ENCODE data around the gene STMN1. TPM values are rescaled to one million over a fixed set of nuclear protein-coding genes. Genes with fewer than 3 reads are reported as not detected.

The STMN1 gene
- total RNA-seq, 1 donor from 2014 or later, result 531 TPM

DNA sequence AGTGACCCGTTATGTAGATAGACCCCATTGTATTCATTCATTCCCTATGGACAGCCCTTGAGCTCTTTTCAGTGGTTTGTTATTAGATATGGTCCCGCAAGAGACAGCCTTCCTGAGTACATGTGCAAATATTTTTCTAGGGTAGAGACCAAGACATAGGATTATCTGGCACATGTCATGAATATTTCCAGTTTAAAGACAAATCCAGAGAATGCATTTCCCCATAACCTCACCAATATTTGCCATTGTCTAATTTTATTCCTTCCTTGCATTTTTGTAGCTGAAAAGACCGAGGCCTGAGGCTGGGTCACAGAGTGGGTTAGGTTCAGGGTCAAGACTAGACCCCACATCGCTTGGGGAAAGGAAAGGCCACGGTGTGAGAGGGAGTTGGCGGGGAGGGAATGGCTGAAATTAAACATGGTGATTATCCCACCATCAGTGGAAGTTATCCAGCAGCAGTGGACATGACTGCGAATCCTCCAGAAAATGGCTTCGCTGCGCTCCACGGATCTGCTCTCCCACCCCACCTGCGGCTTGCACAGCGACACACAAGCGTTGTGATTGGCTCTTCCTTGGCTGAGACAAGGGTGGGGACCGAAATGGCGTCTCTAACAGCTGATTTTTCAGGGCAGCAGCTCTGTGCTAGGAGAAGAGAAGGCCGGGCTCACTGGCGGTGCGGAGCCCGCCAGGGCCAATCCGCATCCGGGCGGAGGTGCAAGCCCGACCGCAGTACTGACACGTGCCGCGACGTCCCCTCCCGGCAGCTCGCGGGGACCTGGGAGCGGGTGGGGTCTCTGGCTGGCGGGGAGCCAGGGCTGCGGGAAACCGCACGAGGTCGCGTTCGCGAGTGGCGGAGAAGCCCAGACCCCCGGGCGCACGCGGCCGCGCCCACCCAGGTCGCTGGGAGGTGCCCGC is 16.1 kb upstream of the STMN1 start:
- intact Hi-C loops (cut with micrococcal nuclease), result no loop called here

DNA sequence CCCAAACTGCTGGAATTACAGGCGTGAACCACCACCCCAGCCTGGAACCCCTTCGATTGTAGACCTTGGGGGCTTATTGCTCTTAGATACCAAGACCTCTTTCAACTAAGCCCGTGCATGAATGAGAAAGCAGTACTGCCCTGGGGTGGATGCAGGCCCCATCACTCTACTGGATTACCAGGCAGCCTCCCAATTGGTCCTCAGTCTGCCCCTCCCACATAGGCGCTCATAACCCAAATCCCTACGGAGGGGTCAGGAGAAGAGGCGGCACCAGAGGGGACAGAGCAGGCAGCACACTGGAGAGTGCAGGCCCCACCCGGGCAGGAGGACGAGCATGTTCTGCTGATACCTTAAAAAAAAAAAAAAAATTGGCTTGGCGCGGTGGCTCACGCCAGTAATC is 12.4 kb upstream of the STMN1 start:
- intact Hi-C loops (cut with micrococcal nuclease), result no loop called here

DNA sequence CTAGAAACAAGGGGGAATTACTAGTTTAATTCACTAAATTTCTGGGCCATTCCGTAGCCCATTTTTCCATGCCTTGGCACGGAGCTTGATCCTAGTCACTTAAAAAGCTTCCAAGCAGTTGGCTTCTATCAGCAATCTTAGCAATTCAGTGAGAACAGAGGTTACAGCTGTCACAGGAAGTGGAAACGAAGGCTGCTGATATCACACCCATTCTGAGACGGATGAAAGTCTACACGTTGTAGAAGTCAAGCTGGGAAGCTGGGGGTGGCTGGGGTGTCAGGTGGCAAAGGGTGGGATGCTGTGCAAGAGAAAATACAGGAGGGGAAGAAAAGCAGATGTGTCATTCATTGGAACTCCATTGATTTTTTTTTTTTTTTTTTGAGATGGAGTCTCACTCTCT is 11.8 kb upstream of the STMN1 start:
- intact Hi-C loops (cut with micrococcal nuclease), result no loop called here

DNA sequence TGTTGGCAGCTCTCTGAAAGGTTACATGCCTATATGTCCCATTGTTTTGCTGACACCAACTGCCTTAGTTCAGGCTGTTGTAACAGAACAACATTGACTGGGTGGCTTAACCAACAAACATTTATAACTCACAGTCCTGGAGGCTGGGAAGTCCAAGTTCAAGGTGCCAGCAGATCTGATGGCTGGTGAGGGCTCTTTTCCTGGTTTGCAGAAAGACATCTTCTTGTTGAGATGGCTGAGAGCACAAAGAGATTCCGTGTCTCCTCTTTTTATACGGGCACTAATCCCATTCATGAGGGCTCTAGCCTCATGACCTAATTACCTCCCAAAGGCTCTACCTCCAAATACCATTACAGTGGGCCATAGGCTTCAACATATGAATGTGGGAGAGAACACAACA is 10.2 kb upstream of the STMN1 start:
- intact Hi-C loops (cut with micrococcal nuclease), result no loop called here

DNA sequence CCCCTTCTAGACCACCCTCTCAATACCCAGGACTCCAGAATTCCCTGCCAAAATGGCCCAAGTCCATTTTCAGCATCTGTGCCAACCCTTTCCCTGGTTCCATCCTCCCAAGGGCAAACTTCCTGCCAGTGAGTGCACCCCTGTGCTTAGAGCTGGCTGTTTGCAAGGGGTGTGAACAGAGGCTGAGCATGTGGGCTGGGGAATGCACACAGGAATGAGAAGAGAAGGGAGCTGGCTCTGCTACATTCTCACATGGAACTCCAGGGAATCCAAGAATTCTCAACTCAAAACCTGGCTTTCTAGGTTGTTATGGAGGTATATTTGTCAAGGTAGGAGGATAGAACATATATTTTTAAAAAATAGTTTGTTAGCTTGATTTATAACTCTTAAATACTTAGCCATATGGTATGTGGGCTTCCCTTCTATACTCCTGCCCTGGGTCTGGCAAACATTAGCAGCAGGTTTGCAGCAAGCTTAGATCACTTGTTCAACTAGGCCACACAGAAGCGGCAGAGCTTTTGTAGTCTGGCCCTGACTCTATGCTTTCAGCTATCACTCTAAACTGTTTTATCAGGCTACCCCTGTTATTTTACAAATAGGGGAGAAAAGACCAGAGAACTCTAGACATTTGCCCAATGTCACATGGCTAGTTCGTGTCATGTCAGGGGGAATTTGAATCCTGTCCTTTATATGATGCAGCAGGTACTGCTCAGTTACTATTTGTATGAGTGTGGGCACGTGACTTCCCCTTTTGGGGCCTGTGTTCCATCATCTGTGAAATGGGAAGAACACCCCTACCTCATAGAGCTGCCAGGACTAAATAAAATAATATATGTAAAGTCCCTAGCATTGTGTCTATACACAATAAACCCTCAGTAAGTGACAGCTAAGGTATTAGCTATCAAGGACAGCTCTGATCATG is 8.1 kb upstream of the STMN1 start:
- intact Hi-C loops (cut with micrococcal nuclease), result no loop called here

DNA sequence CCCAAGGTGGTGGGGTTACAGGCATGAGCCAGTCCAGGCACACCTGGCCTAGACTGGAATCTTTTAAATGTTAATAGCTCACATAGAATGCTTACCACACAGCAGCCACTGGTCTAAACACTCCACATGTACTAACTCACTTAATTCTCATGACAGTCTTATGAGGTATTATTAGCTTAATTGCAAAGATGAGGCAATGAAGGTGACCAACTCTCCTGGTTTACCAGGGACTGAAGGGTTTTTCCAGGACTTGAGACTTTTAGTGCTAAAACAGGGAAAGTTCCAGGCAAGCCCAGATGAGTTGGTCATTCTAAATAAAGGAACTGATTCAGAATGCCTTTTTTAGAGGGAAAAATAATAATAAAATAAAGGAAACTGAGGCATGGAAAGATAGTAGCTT is 7.0 kb upstream of the STMN1 start:
- intact Hi-C loops (cut with micrococcal nuclease), result no loop called here

DNA sequence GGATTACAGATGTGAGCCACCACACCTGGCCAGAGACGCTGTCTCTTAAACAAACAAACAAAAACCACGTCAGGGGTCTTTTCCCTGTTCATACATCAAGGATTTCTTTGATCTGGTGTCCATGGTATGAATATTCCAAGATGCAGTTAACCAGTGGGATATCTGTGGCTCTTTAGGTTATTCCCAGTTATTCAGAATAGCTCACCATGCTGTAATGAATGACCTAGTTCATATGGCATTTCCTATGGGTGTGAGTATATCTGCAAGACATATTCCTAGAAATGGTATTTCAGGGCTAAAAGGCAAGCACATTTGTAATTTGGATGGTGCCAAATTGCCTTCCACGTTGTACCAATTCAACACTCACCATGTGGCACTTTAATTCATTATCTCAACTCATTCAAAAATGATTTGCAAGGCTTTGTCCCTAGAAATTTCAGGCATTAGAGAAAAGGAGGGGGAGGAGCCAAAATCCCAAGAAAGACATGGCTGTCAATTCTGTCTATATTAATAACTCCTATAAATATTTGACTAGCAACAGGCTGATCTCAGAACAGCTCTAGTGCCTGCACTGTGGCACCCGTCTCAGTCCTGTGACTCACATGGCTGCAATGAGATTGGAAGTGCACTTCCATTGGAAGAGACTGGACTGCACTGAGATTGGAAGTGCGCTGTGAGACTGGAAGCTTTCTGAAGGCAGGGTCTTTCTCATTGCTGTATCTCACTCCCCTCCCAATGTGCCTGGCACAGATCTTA is 6.0 kb upstream of the STMN1 start:
- intact Hi-C loops (cut with micrococcal nuclease), result no loop called here

DNA sequence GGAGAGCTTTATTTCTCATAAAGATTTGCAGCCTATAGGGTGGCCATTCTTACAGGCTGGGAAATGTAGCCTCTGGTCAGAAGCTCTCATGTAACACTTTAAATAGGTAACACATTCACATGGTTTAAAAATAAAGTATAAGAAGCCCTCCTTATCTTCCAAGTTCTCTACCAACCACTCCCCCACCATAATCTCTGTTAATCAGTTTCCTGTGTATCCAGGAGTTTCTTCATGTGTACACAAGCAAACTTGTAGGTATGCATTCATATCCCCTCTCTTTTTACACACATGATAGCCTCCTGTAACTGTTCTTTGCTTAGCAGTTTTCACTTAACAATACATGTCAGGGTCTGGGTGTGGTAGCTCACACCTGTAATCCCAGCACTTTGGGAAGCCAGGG is 4.9 kb upstream of the STMN1 start:
- intact Hi-C loops (cut with micrococcal nuclease), result no loop called here

DNA sequence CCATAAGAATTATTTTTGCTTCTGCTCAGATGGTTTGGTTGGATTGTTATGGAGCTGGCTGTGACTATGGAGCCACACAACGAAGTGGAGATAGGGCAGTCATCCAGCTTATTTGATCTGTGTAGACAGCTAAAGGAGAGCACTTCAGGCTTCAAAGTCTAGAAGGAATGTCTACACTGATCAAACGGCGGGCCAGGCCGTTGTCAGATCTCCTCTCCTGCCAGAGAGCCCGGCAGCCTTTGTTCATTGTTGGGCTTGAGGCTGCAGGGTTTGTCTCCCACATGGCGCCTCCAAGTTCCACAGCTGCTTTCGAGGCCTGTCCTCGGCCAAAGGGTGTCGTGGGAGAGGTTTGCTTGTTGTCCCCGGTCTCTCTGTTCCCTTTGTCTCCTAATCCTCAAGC is 2.8 kb upstream of the STMN1 start:
- intact Hi-C loops (cut with micrococcal nuclease), result loop anchor here (5.0 kb wide), 2 partner anchors 203 to 398 kb away; partner anchors contain the start of genes PDIK1L and UBXN11

DNA sequence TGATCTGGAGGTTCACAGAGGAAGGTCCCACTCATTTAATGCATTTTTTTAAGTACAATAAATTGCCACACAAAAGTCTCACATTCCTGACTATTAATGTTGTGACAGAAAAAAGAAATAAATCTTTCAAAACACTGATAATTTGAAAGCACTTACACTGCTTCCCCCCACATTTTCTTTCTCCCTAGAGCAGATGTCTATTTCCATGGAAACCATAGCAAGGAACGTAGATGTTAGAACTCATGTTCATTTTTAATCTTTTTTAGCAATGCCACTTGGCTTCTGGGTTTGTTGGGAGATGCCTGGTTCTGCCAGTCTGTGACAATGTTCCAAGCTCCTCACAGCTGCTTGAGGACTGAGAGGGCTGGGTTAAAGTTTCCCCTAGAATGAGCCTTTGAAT is 1.9 kb upstream of the STMN1 start:
- intact Hi-C loops (cut with micrococcal nuclease), result loop anchor here (5.0 kb wide), 2 partner anchors 204 to 399 kb away; partner anchors contain the start of genes PDIK1L and UBXN11

DNA sequence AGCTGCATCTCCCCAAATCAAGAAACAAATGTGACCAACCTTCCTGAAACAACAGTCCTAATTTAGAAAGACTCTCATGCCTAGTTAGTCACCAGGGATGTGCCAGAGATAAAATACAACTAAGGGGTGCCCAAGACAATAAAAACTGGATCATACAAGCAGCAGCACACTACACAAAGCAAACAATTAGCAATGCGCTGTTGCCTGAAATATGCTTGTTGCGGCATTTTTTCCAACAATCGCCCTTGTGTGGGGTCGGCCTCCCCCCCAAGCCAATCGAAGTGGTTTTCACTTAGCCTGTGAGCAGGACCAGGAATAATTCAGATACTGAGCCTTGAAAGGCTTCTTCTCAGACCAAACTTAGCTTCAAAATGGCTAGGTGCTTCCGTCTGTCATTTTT is 1.4 kb upstream of the STMN1 start:
- intact Hi-C loops (cut with micrococcal nuclease), result loop anchor here (5.0 kb wide), 2 partner anchors 205 to 400 kb away; partner anchors contain the start of genes PDIK1L and UBXN11

DNA sequence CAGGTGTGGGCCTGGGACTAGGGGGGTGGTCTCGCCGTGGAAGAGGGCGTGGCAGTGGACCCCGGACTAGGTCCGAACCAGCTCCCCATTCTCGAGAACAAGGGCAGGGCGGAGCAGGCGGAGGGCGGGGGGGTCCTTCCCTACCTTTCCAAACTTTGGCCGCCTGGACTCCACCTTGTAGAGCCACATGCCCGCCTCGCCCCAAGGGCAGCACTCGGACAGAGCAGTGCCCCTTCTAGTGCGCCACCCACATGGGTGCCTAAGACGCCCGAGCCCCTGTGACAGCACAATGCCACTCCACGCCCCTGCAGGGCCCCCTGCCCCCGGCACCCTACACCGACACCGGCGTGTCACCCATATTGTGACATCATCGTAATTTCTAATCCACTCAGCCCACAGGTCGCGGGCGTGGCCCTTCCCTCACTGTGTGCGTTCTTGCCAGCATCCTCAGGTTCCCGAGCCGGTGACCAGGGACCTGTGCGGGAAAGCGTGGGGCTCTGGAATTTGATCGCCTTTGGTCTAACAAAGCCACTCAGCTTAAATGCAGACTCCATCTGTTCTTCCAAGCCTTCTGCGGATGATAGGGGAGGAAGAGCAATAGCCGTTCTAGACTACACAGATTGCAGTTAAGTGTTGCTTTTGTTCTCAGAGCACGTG is 553 bp upstream of the STMN1 start:
- intact Hi-C loops (cut with micrococcal nuclease), result loop anchor here (5.0 kb wide), 2 partner anchors 206 to 401 kb away; partner anchors contain the start of genes PDIK1L and UBXN11

DNA sequence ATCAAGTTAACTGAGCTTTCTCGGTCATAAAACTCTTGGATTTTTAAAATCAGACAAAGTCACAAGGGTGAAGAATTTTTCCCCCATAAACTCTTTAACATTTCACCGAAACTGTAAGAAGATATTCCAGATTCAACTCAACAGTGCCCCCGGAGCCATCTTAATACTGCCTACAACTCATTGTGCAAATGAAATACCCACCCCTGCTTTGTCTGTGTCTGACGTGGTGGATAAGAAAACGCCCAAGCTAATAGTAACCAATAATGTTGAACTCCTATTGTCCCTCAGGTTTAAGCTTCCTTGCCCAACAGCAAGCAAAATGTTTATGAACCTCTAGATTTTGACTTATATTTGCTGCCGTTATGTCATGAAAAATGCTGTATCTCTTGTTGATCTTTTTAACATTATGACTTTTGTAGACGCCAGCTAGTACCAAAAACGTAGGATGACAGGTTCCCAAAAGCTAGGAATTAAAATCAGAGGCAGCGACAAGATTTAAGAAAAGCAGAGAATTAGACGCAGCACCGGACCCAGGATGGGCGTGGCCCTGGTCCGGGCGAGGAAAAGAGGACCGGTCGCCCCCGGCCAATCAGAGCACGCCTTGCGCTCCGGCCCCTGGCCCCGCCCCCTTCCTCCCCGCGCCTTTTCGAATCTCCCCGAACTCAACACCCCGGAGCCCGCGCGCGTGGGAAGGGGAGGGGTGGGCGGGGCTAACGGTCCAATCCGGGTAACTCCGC is 1.1 kb downstream of the STMN1 start:
- intact Hi-C loops (cut with micrococcal nuclease), result loop anchor here (1.0 to 5.0 kb wide), 6 partner anchors 10 to 527 kb away; partner anchors contain the start of genes AUNIP, DHDDS, PAFAH2 and PDIK1L

DNA sequence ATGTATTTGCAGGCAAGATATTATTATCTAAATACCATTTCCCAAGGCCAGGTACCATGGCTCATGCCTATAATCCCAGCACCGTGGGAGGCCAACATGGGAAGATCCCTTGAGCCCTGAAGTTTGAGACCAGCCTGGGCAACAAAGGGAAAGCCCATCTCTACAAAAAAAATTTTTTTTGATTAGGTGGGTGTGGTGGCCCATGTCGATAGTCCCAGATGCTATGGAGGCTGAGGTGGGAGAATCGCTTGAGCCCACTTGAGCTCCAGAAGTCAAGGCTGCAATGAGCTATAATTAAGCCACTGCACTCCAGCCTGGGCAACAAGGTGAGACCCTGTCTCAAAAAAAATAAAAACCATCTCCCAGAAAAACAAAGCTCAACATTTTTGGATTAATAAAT is 2.2 kb downstream of the STMN1 start:
- intact Hi-C loops (cut with micrococcal nuclease), result no loop called here

DNA sequence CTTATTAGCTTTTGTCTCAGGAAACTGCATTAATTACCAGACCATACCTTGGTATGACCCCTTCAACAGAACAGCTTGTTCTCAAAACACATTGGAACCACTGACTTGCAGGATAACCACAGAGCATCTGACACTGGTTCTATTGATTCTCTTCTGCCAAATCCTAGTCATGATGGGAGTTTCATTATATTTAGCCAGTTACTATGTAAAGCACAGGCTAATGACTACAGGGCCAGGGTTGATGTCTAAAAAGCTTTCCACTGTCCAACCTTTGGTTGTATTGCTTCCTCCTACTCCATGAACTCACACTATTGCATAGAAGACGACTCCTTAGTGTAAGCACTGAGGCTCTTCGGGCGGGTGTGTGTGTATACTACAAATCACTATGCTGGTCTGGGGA is 3.8 kb downstream of the STMN1 start:
- intact Hi-C loops (cut with micrococcal nuclease), result no loop called here

DNA sequence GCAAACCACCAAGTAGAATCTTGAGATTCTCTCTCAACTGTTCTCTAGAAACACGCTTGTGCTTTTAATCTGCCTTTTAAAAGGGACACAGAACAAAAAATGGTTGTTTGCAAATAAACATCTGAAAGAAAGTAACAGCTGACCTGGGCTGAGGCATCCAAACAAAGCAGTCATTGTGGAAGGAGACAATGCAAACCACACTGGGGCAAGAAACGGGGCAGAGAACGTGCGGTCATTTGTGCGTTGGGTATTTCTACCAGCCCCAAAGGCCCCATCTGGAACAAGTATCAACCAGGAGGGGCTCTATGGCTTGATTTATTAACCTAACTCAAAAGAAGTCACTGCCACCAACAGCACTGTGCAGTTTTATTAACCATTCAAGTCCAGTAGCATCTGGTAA is 6.0 kb downstream of the STMN1 start:
- intact Hi-C loops (cut with micrococcal nuclease), result no loop called here

DNA sequence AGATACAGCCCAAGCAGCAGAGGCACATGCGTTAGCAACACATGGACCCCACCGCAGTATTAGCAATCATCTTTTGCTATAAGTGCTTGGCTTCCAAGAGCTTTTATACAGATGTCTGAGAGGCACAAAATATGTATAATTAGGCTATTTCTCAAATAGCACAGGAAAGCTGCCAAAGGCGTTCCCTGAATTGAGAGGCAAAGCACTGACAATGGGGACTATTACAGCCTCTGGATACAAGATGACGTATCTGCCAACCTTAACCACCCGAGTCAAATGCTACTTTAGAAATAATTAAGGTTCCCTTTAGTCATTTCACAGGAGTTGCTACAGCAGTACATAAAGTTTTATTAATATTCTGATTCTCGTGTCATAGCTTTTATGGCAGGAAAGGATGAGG is 6.4 kb downstream of the STMN1 start:
- intact Hi-C loops (cut with micrococcal nuclease), result no loop called here

DNA sequence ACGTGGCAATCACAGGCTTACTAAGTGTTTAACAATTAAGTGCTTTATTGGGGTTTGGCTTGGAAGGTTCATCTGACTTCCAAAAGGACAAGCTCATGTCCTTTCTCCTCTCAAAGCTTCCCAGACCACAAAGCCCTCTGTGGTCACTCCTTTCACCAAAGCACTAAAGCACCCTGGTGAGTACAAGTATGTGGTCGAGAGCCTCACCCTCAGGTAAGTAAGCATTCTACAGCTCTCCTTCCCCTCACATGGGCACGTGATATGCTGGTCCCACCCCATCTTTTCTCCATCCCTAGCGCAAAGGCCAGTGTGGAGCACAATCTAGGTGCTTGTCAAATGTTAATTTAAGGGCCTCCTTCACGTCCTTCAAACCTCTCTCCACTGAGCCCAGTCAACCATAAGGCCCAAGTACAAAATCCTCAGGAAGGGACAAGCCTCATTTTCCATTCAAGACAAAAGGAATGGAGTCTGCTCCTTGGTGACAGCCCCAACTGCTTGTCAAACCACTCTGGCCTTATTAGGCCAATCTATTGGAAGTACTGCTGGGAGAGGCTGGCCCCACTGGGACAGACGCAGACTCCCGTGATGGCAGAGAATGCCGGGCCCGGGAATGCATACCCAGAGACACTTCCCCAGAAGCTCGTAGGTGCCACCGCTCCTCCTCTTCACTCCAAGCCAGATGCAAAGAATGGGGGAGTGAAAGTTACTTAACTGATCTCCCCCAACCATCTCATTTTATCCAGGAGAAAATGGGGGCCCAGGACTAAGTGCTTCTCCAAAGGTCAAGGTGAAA is 7.8 kb downstream of the STMN1 start:
- intact Hi-C loops (cut with micrococcal nuclease), result no loop called here

DNA sequence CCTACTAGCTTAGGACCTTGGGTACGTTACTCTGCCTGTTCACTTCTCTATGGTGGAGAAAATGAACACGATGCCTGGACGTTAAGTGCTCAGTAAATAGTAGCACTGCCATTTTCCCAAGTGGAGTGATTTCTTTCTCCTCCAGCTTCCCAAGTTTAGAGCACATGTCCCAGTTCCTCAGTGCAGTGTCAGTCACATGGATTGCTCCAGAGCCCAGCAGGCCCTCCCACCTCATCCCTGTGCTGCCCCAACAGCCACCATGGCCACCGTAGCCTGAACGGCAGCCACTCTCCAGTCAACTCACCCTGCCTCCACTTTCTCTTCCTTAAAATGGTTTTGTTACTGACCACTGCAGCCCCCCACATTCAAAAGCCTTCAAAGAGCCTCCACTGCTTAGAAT is 8.5 kb downstream of the STMN1 start:
- intact Hi-C loops (cut with micrococcal nuclease), result no loop called here
